Left ventricle myocardium inferior (tissue), 1 donor: ENCODE measurements around the gene KRT28. TPM values are rescaled to one million over a fixed set of nuclear protein-coding genes. Genes with fewer than 3 reads are reported as not detected.

ENCODE experiments used
- DNase-seq: peaks from one replicate; pipeline ENCODE4 v3.0.0-alpha.2; 2020
- H3K27ac ChIP-seq: fragments of 200-600 bp; replicated peaks from 2 replicates; pipeline ENCODE4 v1.8.0; 2021
- H3K27me3 ChIP-seq: fragments of 200-600 bp; 2 replicates; pipeline ENCODE4 v1.8.0; 2021; ENCODE audit warnings: low read depth
- H3K36me3 ChIP-seq: fragments of 200-600 bp; 2 replicates; pipeline ENCODE4 v1.8.0; 2021
- H3K4me1 ChIP-seq: fragments of 200-600 bp; 2 replicates; pipeline ENCODE4 v1.8.0; 2021
- H3K4me3 ChIP-seq: fragments of 200-600 bp; 2 replicates; pipeline ENCODE4 v1.8.0; 2021; ENCODE audit warnings: mild to moderate bottlenecking, moderate library complexity
- H3K9me3 ChIP-seq: fragments of 200-600 bp; replicated peaks from 2 replicates; pipeline ENCODE4 v1.8.0; 2021
- intact Hi-C: fragments of 100-400 bp; cut with micrococcal nuclease; formaldehyde crosslinking; loops from one replicate; pipeline ENCODE4 v1.11.0; 2022
- total RNA-seq: library from RNA; stranded (reverse); fragmentation: NEBNext Ultra II Directional; extraction: Animal tissue kit (Norgen Biotek cat#: 25700); gene quantifications from one replicate; pipeline ENCODE4 v1.2.1, GENCODE V29; 2021
- TF ChIP-seq, protein P1 (sequence below): fragments of 200-600 bp; IDR thresholded peaks from 2 replicates; pipeline ENCODE4 v1.8.0; 2021; ENCODE audit warnings: antibody characterized with exemption, mild to moderate bottlenecking, borderline replicate concordance
- donor health status: DM: no; HTN: yes; CAD: no; lungs with severe emphysema.

The KRT28 gene
- total RNA-seq, 1 donor from 2014 or later, result not detected

- Histone ChIP-seq H3K9me3 (no peaks in the 10 kb centered on the region), H3K27ac (no peak overlapping the region), H3K36me3 (no peaks in the 10 kb centered on the region), H3K4me1 (no peaks in the 10 kb centered on the region), H3K27me3 (peaks cover 46% of the 10 kb centered on the region), H3K4me3 (no peak overlapping the region)
- TF ChIP-seq, protein P1, sequence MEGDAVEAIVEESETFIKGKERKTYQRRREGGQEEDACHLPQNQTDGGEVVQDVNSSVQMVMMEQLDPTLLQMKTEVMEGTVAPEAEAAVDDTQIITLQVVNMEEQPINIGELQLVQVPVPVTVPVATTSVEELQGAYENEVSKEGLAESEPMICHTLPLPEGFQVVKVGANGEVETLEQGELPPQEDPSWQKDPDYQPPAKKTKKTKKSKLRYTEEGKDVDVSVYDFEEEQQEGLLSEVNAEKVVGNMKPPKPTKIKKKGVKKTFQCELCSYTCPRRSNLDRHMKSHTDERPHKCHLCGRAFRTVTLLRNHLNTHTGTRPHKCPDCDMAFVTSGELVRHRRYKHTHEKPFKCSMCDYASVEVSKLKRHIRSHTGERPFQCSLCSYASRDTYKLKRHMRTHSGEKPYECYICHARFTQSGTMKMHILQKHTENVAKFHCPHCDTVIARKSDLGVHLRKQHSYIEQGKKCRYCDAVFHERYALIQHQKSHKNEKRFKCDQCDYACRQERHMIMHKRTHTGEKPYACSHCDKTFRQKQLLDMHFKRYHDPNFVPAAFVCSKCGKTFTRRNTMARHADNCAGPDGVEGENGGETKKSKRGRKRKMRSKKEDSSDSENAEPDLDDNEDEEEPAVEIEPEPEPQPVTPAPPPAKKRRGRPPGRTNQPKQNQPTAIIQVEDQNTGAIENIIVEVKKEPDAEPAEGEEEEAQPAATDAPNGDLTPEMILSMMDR, result no peak
- intact Hi-C loops, result no loop called here
- no peak for DNase-seq
These were observed 5.9 kb downstream of the KRT28 start for GRCh38 chr17:40793832-40794231.

- TF ChIP-seq, protein P1, result peak; percentile 70
- no peak for DNase-seq
- peaks cover 27% of the 10 kb centered on the region for H3K27me3 ChIP-seq
- H3K27ac ChIP-seq, result peak overlapping the region; percentile 6
- H3K9me3 ChIP-seq, result no peaks in the 10 kb centered on the region
- no peaks in the 10 kb centered on the region for H3K36me3 ChIP-seq
- no peaks in the 10 kb centered on the region for H3K4me1 ChIP-seq
- no peak overlapping the region for H3K4me3 ChIP-seq
- intact Hi-C loops, result no loop called here
These were observed 7.8 kb downstream of the KRT28 start for GRCh38 chr17:40791787-40792436.

- Histone ChIP-seq H3K4me1 (no peaks in the 10 kb centered on the region), H3K27me3 (peaks cover 18% of the 10 kb centered on the region), H3K27ac (peak overlapping the region; percentile 6), H3K4me3 (no peak overlapping the region), H3K36me3 (no peaks in the 10 kb centered on the region), H3K9me3 (no peaks in the 10 kb centered on the region)
- intact Hi-C loops, result no loop called here
- DNase-seq, result no peak
- TF ChIP-seq, protein P1, result no peak
These were observed 8.6 kb downstream of the KRT28 start for GRCh38 chr17:40791111-40791510.

GRCh38 chr17:40782450-40782849, 17.3 kb downstream of the KRT28 start, which contains the start of gene KRT27:
Gene KRT27, minus strand, starts transcription at chr17:40782550. Its CDS starts 57 bp downstream, at chr17:40782493.
- intact Hi-C loops, result no loop called here
- TF ChIP-seq, protein P1, result no peak
- Histone ChIP-seq H3K36me3 (no peaks in the 10 kb centered on the region), H3K4me1 (no peaks in the 10 kb centered on the region), H3K27me3 (peaks cover 51% of the 10 kb centered on the region), H3K27ac (no peak within 1 kb of the TSS), H3K9me3 (no peaks in the 10 kb centered on the region), H3K4me3 (no peak within 1 kb of the TSS)
- no peak for DNase-seq

GRCh38 chr17:40779181-40779909, 20.4 kb downstream of the KRT28 start:
- Histone ChIP-seq H3K27me3 (peaks cover 76% of the 10 kb centered on the region), H3K4me3 (peak overlapping the region; percentile 43)
- TF ChIP-seq, protein P1, result no peak

More at GRCh38 chr17:40779181-40779909, 20.4 kb downstream of the KRT28 start:
- Histone ChIP-seq H3K27ac (no peak overlapping the region), H3K4me1 (no peaks in the 10 kb centered on the region), H3K9me3 (no peaks in the 10 kb centered on the region), H3K36me3 (no peaks in the 10 kb centered on the region)
- intact Hi-C loops, result no loop called here
- no peak for DNase-seq
